SK-N-SH (cell line): ENCODE data around the gene LYRM4. TPM values are rescaled to one million over a fixed set of nuclear protein-coding genes. Genes with fewer than 3 reads are reported as not detected.

Source experiments
- CTCF ChIA-PET: fragments of 300-600, 350-600 bp; formaldehyde crosslinking; extraction: SDS; loops from one replicate; lab custom pipeline; 2021; lab: Yijun Ruan, JAX
- POLR2A ChIA-PET: fragments of 350-600 bp; sonication (Branson Sonifier 250); formaldehyde crosslinking; extraction: SDS; loops from one replicate; lab custom pipeline; 2020; ENCODE audit warnings: antibody characterized with exemption, inconsistent platforms; lab: Yijun Ruan, JAX
- DNase-seq: peaks from one replicate; pipeline ENCODE4 v3.0.0; 2012
- H2AFZ ChIP-seq: fragments of 200-600 bp; sonication (generic); 2 replicates; pipeline ENCODE4 v1.8.1; 2016; ENCODE audit warnings: antibody characterized with exemption, mild to moderate bottlenecking, low read depth
- H3F3A ChIP-seq: fragments of 200-600 bp; sonication (generic); replicated peaks from 2 replicates; pipeline ENCODE3; 2016; ENCODE audit warnings: antibody characterized with exemption, mild to moderate bottlenecking; ENCODE audit not compliant: insufficient read depth
- H3K27ac ChIP-seq, 2 experiments: fragments of 200-500 bp in 1 of 2; fragments of 200-600 bp in 1 of 2; sonication (Bioruptor generic) in 1 of 2; sonication (generic), shearing (Covaris generic) in 1 of 2; 2 replicates each; pipeline versions ENCODE4 v1.5.1 to v1.6.1; 2014 to 2016; ENCODE audit warnings: low read depth in 2 of 2, inconsistent platforms in 1 of 2, low read length in 1 of 2, mild to moderate bottlenecking in 1 of 2, mixed read lengths in 1 of 2
- H3K27me3 ChIP-seq: fragments of 200-600 bp; sonication (generic), shearing (Covaris generic); 2 replicates; pipeline ENCODE4 v1.6.1; 2016; ENCODE audit warnings: mixed run types; ENCODE audit not compliant: insufficient read depth
- H3K36me3 ChIP-seq, 2 experiments: fragments of 200-500 bp in 1 of 2; fragments of 200-600 bp in 1 of 2; sonication (Bioruptor generic) in 1 of 2; sonication (generic) in 1 of 2; replicated peaks in 1 of 2; 2 replicates each; pipeline versions ENCODE3 to v1.5.1; 2014 to 2016; ENCODE audit warnings: low read length in 1 of 2, mild to moderate bottlenecking in 1 of 2; ENCODE audit not compliant: insufficient read depth in 2 of 2, control insufficient read depth in 1 of 2
- H3K4me1 ChIP-seq, 2 experiments: fragments of 200-500 bp in 1 of 2; fragments of 200-600 bp in 1 of 2; sonication (Bioruptor generic) in 1 of 2; sonication (generic), shearing (Covaris generic) in 1 of 2; 2 replicates each; pipeline versions ENCODE4 v1.5.1 to v1.6.1; 2014 to 2016; ENCODE audit warnings: low read depth in 1 of 2, low read length in 1 of 2, mixed run types in 1 of 2; ENCODE audit not compliant: insufficient read depth in 2 of 2, control insufficient read depth in 1 of 2
- H3K4me2 ChIP-seq: fragments of 200-600 bp; sonication (generic), shearing (Covaris generic); 2 replicates; pipeline ENCODE4 v1.6.1; 2017; ENCODE audit warnings: mixed run types
- H3K4me3 ChIP-seq, 2 experiments: fragments of 200-500 bp in 1 of 2; fragments of 200-600 bp in 1 of 2; sonication (Bioruptor generic) in 1 of 2; sonication (generic), shearing (Covaris generic) in 1 of 2; 2 replicates each; pipeline versions ENCODE4 v1.5.1 to v1.8.1; 2014 to 2016; ENCODE audit warnings: low read depth in 2 of 2, inconsistent platforms in 1 of 2, low read length in 1 of 2, mild to moderate bottlenecking in 1 of 2, mixed read lengths in 1 of 2, moderate library complexity in 1 of 2
- H3K79me2 ChIP-seq: fragments of 200-600 bp; sonication (generic); 2 replicates; pipeline ENCODE4 v1.8.1; 2017; ENCODE audit warnings: mild to moderate bottlenecking; ENCODE audit not compliant: insufficient read depth
- H3K9ac ChIP-seq: fragments of 200-600 bp; sonication (generic); 2 replicates; pipeline ENCODE4 v1.6.1; 2017; ENCODE audit warnings: mixed run types
- H3K9me2 ChIP-seq: fragments of 200-600 bp; sonication (generic); 2 replicates; pipeline ENCODE4 v1.6.1; 2017; ENCODE audit warnings: mixed run types
- H3K9me3 ChIP-seq: fragments of 200-600 bp; sonication (generic); 2 replicates; pipeline ENCODE4 v1.6.1; 2017; ENCODE audit warnings: mixed run types, mild to moderate bottlenecking, moderate library complexity
- H4K20me1 ChIP-seq: fragments of 200-600 bp; sonication (generic); 2 replicates; pipeline ENCODE4 v1.6.1; 2017; ENCODE audit warnings: mild to moderate bottlenecking, mixed run types; ENCODE audit not compliant: insufficient read depth
- CHD2 ChIP-seq: fragments of 150-350 bp; IDR thresholded peaks from 2 replicates; pipeline ENCODE4 v1.6.1; 2018; ENCODE audit warnings: low read length; ENCODE audit not compliant: partially characterized antibody
- CTCF ChIP-seq: fragments of 200-600 bp; sonication (generic); IDR thresholded peaks from 2 replicates; pipeline ENCODE4 v1.6.1; 2017; ENCODE audit warnings: antibody characterized with exemption, mild to moderate bottlenecking, moderate library complexity
- ELF1 ChIP-seq: IDR thresholded peaks from 2 replicates; pipeline ENCODE4 v1.4.0; 2012
- FOSL2 ChIP-seq: IDR thresholded peaks from 2 replicates; pipeline ENCODE4 v1.4.0; 2012; ENCODE audit warnings: low read depth, mild to moderate bottlenecking, moderate library complexity, borderline replicate concordance
- FOXJ3 ChIP-seq: sonication (generic); formaldehyde crosslinking; IDR thresholded peaks from 2 replicates; pipeline ENCODE4 v1.5.1; 2020; ENCODE audit warnings: mild to moderate bottlenecking, missing genetic modification reagents
- MXI1 ChIP-seq: IDR thresholded peaks from 2 replicates; pipeline ENCODE4 v1.6.1; 2012; ENCODE audit warnings: mild to moderate bottlenecking, low read depth, low read length, improper control_type of control experiment
- RCOR1 ChIP-seq: fragments of 150-350 bp; IDR thresholded peaks from 2 replicates; pipeline ENCODE4 v1.6.1; 2017; ENCODE audit warnings: antibody characterized with exemption, low read length
- REST ChIP-seq: IDR thresholded peaks from 2 replicates; pipeline ENCODE4 v1.6.1; 2012; ENCODE audit warnings: mild to moderate bottlenecking, low read depth, low read length, moderate library complexity
- RXRA ChIP-seq: IDR thresholded peaks from 2 replicates; pipeline ENCODE4 v1.4.0; 2012; ENCODE audit warnings: low read depth, mild to moderate bottlenecking, borderline replicate concordance
- SIN3A ChIP-seq: IDR thresholded peaks from 2 replicates; pipeline ENCODE4 v1.6.1; 2012; ENCODE audit warnings: low read depth, mild to moderate bottlenecking, low read length, moderate library complexity, borderline replicate concordance
- TCF12 ChIP-seq: IDR thresholded peaks from 2 replicates; pipeline ENCODE4 v1.4.0; 2012
- WGBS: methylation state at CpG from one replicate; pipeline ENCODE4 v1.1.6; 2017; ENCODE audit warnings: low lambda C conversion rate; 5-methylcytosine and 5-hydroxymethylcytosine counted together
- polyA plus RNA-seq, 3 experiments: library from polyadenylated mRNA; depleted of rRNA; stranded (reverse); fragments of >200 nt; gene quantifications; 2 replicates each; pipeline ENCODE4 v1.2.3, GENCODE V29; 2012
- TF ChIP-seq, protein P1 (sequence below): IDR thresholded peaks from 2 replicates; pipeline ENCODE4 v1.4.0; 2012; ENCODE audit warnings: low read depth
- TF ChIP-seq, protein P2 (sequence below): IDR thresholded peaks from 2 replicates; pipeline ENCODE4 v1.4.0; 2012; ENCODE audit warnings: low read depth, borderline replicate concordance

LYRM4 gene
- polyA plus RNA-seq, 1 of the 3 experiments (the other 2 are of a cell fraction) = 37.2 TPM

DNA sequence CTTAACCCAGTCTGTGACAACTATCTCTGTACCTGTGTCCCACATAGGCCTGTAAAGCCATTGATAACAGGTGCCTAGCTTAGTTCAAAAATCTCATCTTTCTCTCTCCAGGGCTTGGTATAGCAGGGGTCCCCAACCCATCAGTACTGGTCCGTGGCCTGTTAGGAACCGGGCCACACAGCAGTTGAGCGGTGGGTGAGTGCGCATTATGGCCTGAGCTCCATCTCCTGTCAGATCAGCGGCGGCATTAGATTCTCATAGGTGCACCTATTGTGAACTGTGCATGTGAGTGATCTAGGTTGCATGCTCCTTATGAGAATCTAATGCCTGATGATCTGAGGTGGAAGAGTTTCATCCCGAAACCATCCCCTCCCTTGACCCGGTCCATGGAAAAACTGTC lies 3.4 kb downstream of the LYRM4 start:
- no peak overlapping the region for H3K27ac ChIP-seq
- H3F3A ChIP-seq = no peaks in the 10 kb centered on the region
- peaks cover 2 to 7% of the 10 kb centered on the region in 2 experiments; a peak in 3 of 4 replicates for H3K4me1 ChIP-seq
- TF ChIP-seq SIN3A (no peak), ELF1 (no peak), RCOR1 (no peak)
- TF ChIP-seq, protein P1, sequence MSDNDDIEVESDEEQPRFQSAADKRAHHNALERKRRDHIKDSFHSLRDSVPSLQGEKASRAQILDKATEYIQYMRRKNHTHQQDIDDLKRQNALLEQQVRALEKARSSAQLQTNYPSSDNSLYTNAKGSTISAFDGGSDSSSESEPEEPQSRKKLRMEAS = no peak
- H3K4me3 ChIP-seq = no peak overlapping the region
- DNase-seq = no peak
- H4K20me1 ChIP-seq = no peaks in the 10 kb centered on the region
- H3K9me2 ChIP-seq = no peaks in the 10 kb centered on the region
- H3K79me2 ChIP-seq = peaks cover 44% of the 10 kb centered on the region
- WGBS = 97% methylated on average over 3 of the region's 8 CpGs
- no peak overlapping the region for H3K9ac ChIP-seq
- CTCF ChIA-PET = interaction anchor here (1.0 kb wide), 1 partner anchor 114 kb away, joined by 3 read pairs; no protein-coding TSS in a partner anchor
- H3K27me3 ChIP-seq = no peaks in the 10 kb centered on the region
- H2AFZ ChIP-seq = no peak overlapping the region
- no peak overlapping the region for H3K4me2 ChIP-seq
- POLR2A ChIA-PET = no interaction called here
- H3K9me3 ChIP-seq = no peaks in the 10 kb centered on the region
- H3K36me3 ChIP-seq = peaks cover 4 to 22% of the 10 kb centered on the region in 2 experiments

DNA sequence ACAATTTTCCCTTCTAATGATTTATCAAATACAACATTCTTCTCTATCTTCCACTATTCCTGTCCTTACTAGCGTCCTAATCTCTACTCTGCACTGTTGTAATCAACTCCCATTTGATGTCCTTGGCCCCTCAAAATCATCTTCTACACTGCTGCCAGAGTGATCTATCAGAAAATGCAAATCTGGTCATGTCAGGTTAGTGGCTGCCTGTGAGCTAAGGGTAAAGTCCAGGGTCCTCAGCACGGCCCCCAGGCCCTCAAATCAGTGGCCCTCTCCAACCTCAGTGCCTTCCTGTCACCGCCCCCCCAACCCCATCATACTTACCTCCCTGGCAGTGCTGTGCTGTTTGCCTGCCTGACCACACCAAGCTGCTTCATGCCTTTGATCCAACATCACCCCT lies 3.8 kb downstream of the LYRM4 start:
- no peaks in the 10 kb centered on the region for H3K9me2 ChIP-seq
- ChIA-PET POLR2A (no interaction called here), CTCF (no interaction called here)
- H3K9me3 ChIP-seq = no peaks in the 10 kb centered on the region
- no peak overlapping the region for H3K27ac ChIP-seq
- H3K9ac ChIP-seq = no peak overlapping the region
- H3F3A ChIP-seq = no peaks in the 10 kb centered on the region
- DNase-seq = no peak
- no peaks in the 10 kb centered on the region for H3K27me3 ChIP-seq
- TF ChIP-seq REST (no peak), FOSL2 (no peak), FOXJ3 (CRISPR knock-in tag) (no peak), CHD2 (no peak), SIN3A (no peak), CTCF (no peak), TCF12 (no peak), ELF1 (no peak), MXI1 (no peak), RXRA (no peak)
- TF ChIP-seq, protein P2, sequence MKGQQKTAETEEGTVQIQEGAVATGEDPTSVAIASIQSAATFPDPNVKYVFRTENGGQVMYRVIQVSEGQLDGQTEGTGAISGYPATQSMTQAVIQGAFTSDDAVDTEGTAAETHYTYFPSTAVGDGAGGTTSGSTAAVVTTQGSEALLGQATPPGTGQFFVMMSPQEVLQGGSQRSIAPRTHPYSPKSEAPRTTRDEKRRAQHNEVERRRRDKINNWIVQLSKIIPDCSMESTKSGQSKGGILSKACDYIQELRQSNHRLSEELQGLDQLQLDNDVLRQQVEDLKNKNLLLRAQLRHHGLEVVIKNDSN = no peak
- TF ChIP-seq, protein P1 = no peak
- H4K20me1 ChIP-seq = no peaks in the 10 kb centered on the region
- no peak overlapping the region for H3K4me2 ChIP-seq
- H2AFZ ChIP-seq = no peak overlapping the region
- H3K4me1 ChIP-seq = peaks cover 0 to 7% of the 10 kb centered on the region in 2 experiments; a peak in 2 of 4 replicates
- peaks cover 40% of the 10 kb centered on the region for H3K79me2 ChIP-seq
- 91% methylated on average over 3 of the region's 3 CpGs for WGBS
- peaks cover 4 to 22% of the 10 kb centered on the region in 2 experiments for H3K36me3 ChIP-seq
- H3K4me3 ChIP-seq = no peak overlapping the region
